ENCODE measurements around the gene SLC38A7.
A peak's percentile ranks its signal among the peaks of the same experiment; 100 is the strongest.
"Not testable (repeated sequence)": the region's sequence is repeated elsewhere in the genome, so short reads cannot be mapped to it uniquely, and the experiment has no call there.

SLC38A7 gene

DNA sequence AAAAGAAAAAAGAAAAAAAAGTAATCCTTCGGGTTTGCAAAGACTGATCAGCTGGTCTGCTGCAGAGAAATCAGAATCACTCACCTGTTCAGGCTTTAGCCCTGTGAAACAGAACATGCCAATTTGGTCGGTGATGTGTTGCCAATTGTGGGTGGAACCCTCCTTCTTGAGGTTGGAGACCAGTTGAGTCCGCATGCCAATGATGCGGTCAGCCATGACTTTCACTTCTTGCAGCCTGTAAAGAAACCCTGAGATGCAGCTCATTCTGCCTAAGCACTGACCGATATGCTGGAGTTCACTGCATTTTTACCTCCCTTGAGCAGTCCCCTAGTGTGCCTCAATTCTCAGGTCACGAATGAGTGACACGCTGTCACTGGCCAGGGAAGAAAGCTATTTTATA is 24.8 kb upstream of the SLC38A7 start:
- peak overlapping the region in 1 of 2 donors; percentile 16 for H3K27ac Mint-ChIP-seq
- DNase-seq: no peak
- no peak for ATAC-seq (replicated peaks)
- no peaks in the 10 kb centered on the region for H3K4me1 Mint-ChIP-seq (ENCODE audit: low read depth in 2 of 2)
- no peaks in the 10 kb centered on the region for H3K9me3 Mint-ChIP-seq
- no peak overlapping the region for H3K4me3 Mint-ChIP-seq
- H3K27me3 Mint-ChIP-seq: no peaks in the 10 kb centered on the region
- peaks cover 37% of the 10 kb centered on the region for H3K36me3 Mint-ChIP-seq (ENCODE audit: insufficient read depth)

DNA sequence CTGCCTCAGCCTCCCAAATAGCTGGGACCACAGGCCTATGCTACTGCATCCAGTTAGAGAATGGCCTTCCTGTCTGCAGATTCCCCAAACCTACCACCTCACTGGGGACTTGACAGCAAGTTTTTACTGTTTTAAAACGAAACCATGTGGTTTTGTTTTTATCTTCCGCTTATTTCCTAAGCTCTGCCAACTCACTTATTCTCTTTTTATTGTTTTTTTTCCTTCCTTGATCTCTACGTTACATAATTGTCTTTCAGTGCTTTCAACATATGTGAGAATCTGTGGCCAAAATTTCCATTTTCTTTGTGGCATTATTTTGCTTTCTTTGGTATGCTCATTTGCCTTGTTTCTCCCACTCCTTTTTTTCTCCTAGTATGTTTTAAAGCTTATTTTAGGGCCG is 14.6 kb upstream of the SLC38A7 start:
- H3K9me3 Mint-ChIP-seq: no peaks in the 10 kb centered on the region
- DNase-seq (no peak), ATAC-seq (replicated peaks) (no peak)
- H3K4me1 Mint-ChIP-seq (ENCODE audit: low read depth in 2 of 2): no peaks in the 10 kb centered on the region
- no peak overlapping the region for H3K27ac Mint-ChIP-seq
- peaks cover 7% of the 10 kb centered on the region for H3K36me3 Mint-ChIP-seq (ENCODE audit: insufficient read depth)
- H3K4me3 Mint-ChIP-seq: no peak overlapping the region
- H3K27me3 Mint-ChIP-seq: no peaks in the 10 kb centered on the region

DNA sequence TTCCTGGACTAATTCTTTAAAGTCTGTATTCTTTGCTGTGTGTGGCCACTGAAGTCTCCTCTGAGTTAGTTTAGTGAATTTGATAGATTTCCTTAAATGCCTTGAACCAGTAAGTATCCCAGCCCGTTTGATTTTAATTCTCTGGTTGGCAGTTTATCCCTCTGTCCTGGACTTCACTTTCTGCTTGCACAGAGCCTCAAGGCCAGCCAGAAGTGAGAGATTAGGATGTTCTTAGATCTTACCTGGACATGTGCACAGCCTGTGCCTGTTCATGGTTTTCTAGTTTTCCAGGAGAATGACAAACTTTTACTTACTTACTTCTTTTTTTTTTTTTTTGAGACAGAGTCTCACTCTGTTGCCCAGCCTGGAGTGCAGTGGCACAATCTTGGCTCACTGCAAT is 10.8 kb upstream of the SLC38A7 start:
- no peak for DNase-seq
- peaks cover 0 to 7% of the 10 kb centered on the region in 2 donors for H3K27me3 Mint-ChIP-seq
- ATAC-seq (replicated peaks): no peak
- no peak overlapping the region for H3K4me3 Mint-ChIP-seq
- H3K27ac Mint-ChIP-seq: no peak overlapping the region
- H3K36me3 Mint-ChIP-seq (ENCODE audit: insufficient read depth): peaks cover 2% of the 10 kb centered on the region
- H3K4me1 Mint-ChIP-seq (ENCODE audit: low read depth in 2 of 2): no peaks in the 10 kb centered on the region
- no peaks in the 10 kb centered on the region for H3K9me3 Mint-ChIP-seq

DNA sequence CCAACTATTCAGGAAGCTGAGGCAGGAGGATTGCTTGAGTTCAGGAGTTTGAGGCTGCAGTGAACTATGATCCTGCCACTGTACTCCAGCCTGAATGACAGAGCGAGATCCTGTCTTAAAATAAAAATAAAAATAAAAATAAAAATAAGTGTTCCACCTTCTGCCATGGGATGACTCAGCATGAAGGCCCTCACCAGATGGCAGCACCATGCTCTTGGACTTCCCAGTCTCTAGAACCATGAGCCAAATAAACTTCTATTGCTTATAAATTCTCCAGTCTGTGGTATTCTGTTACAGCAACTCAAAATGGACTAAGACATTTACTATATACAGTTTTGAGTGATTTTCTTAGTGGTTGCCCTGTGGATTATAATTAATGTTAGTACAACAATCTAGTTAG is 7.9 kb upstream of the SLC38A7 start:
- Mint-ChIP-seq H3K4me3 (no peak overlapping the region), H3K27me3 (peaks cover 0 to 7% of the 10 kb centered on the region in 2 donors), H3K27ac (no peak overlapping the region), H3K4me1 (ENCODE audit: low read depth in 2 of 2) (no peaks in the 10 kb centered on the region), H3K36me3 (ENCODE audit: insufficient read depth) (no peaks in the 10 kb centered on the region), H3K9me3 (no peaks in the 10 kb centered on the region)
- ATAC-seq (replicated peaks): no peak
- no peak for DNase-seq

DNA sequence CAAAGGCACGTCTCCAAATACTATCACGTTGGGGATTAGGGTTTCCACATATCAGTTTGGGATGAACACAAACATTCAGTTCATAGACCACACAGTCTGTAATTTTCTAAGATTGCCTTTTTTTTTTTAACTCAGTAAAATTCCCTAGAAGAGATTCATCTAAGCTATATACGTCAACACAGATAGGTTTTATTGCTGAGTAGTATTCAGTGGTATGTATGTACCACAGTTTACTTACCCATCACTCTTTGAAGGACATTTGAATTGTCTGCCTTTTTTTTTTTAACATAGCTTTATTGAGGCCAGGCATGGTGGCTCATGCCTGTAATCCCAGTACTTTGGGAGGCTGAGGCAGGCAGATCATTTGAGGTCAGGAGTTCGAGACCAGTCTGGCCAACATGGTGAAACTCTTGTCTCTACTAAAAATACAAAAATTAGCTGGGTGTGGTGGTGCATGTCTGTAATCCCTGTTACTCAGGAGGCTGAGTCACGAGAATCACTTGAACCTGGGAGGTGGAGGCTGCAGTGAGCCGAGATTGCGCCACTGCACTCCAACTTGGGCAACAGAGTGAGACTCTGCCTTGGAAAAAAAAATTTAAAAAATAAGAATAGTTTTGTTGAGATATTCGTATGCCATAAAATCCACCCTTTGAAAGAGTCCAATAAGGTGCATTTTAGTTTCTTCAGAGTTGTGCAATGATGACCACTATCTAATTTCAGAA is 2.6 kb upstream of the SLC38A7 start:
- not testable (repeated sequence) for H3K27me3 Mint-ChIP-seq; H3K4me3 Mint-ChIP-seq; ATAC-seq (replicated peaks); DNase-seq; H3K9me3 Mint-ChIP-seq; H3K36me3 Mint-ChIP-seq (ENCODE audit: insufficient read depth); H3K27ac Mint-ChIP-seq
- H3K4me1 Mint-ChIP-seq (ENCODE audit: low read depth in 2 of 2): peaks cover 20 to 21% of the 10 kb centered on the region in 2 donors

DNA sequence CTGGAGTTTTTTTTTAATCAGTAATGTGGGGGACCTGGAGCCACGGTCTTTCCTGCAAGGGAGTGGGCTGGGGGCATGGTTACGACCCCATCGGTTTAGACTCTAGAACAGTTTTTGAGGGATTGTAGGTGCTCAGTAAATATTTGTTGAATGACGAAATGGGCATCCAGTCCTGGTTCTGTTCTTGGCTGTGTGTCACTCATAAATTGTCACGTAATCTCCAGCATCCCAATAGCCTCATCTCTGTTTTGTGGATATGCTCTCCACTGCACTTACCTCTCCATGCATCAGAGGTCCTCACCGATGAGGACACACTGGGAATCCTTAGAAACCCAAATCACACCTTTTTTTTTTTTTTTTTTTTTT is 497 bp upstream of the SLC38A7 start:
- Mint-ChIP-seq H3K27me3 (no peaks in the 10 kb centered on the region), H3K4me3 (peak overlapping the region; percentile 86 to 87), H3K9me3 (no peaks in the 10 kb centered on the region), H3K36me3 (ENCODE audit: insufficient read depth) (peaks cover 3% of the 10 kb centered on the region), H3K4me1 (ENCODE audit: low read depth in 2 of 2) (peaks cover 24 to 26% of the 10 kb centered on the region in 2 donors), H3K27ac (peak overlapping the region in 1 of 2 donors; percentile 88)
- DNase-seq (no peak), ATAC-seq (replicated peaks) (no peak)

DNA sequence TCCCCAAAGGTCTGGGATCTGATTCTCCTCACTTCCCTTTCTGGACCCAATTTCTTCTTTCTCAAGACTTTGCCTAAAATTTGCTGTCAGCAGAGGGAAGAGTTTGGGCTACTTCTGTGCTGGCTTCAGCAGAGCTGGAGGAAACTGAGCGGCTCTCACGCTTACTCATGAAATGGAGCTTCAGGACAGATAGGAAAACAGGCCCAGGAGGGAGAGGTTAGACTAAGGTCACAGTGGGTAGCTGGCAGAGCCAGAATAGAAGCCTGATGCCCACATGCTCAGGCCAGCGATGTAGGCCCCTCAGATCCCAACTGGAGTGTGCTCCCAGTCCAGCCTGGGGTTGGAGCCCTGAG is 593 bp downstream of the SLC38A7 start:
- H3K27me3 Mint-ChIP-seq: no peaks in the 10 kb centered on the region
- peaks cover 24 to 26% of the 10 kb centered on the region in 2 donors for H3K4me1 Mint-ChIP-seq (ENCODE audit: low read depth in 2 of 2)
- H3K36me3 Mint-ChIP-seq (ENCODE audit: insufficient read depth): peaks cover 3% of the 10 kb centered on the region
- H3K4me3 Mint-ChIP-seq: peak overlapping the region; percentile 86 to 87
- H3K27ac Mint-ChIP-seq: peak overlapping the region; percentile 86 to 88
- peak; percentile 9 for ATAC-seq (replicated peaks)
- no peaks in the 10 kb centered on the region for H3K9me3 Mint-ChIP-seq
- no peak for DNase-seq

DNA sequence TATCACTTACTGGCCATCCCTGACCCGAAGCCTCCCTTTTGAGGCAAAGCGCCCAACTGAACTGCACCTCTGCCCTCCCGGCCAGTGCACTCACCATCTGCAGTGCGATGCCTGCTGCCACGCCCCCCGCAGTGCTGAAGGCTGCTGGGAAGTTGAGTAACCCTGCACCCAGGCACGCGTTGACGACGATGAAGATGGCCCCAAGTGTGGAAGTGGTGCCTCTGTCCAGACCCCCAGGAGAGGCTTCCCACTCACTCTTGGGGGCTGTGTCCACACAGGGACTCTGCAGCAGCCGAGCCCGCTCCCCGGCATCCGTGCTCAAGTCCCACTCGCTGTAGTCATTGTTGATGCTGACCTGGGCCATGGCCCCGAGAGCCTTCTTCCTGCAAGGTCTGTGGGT is 4.8 kb downstream of the SLC38A7 start:
- H3K36me3 Mint-ChIP-seq (ENCODE audit: insufficient read depth): peaks cover 10% of the 10 kb centered on the region
- DNase-seq (no peak), ATAC-seq (replicated peaks) (no peak)
- peaks cover 23 to 24% of the 10 kb centered on the region in 2 donors for H3K4me1 Mint-ChIP-seq (ENCODE audit: low read depth in 2 of 2)
- no peak overlapping the region for H3K27ac Mint-ChIP-seq
- H3K4me3 Mint-ChIP-seq: no peak overlapping the region
- H3K27me3 Mint-ChIP-seq: no peaks in the 10 kb centered on the region
- no peaks in the 10 kb centered on the region for H3K9me3 Mint-ChIP-seq

DNA sequence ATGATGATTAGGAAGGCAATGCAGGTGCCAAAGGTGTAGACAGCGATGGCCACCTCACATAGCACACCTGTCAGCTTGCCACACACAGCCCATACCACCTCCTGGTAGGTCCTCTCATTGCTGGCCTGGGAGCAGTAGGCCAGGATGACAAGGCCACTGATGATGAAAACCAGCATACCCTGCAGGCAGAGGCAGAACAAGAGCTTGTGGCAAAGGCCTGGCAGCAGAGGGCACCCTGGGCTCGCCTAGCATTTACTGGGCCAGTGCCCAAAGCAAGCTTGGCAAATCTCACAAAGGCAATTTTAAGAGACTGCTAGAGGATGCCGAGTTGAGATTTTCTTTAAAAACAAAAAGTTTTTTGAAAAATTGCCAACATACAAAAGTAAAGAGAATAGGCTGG is 5.9 kb downstream of the SLC38A7 start:
- Mint-ChIP-seq H3K4me1 (ENCODE audit: low read depth in 2 of 2) (peaks cover 12 to 16% of the 10 kb centered on the region in 2 donors), H3K36me3 (ENCODE audit: insufficient read depth) (peaks cover 10% of the 10 kb centered on the region), H3K27me3 (no peaks in the 10 kb centered on the region), H3K4me3 (no peak overlapping the region), H3K9me3 (no peaks in the 10 kb centered on the region), H3K27ac (no peak overlapping the region)
- DNase-seq: no peak
- no peak for ATAC-seq (replicated peaks)

DNA sequence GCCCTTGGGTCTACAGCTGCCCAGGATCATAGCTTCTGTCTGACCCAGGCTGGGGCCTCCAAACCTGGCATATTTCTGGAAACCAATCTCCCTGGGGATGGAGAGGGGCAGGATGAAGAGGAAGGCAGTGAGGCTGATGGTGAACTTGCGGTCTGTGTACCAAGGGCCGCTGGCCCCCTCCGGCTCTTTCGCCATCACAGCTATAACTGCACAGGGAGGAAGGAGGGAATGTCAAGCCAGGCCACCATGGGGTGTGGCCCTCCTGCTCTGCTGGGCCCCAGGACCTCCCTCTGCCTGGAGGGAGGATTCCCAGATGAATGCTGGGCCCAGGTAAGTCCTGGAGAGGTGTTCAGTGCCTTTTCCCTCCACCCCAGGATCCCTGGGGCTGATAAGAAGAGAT is 6.3 kb downstream of the SLC38A7 start:
- H3K27me3 Mint-ChIP-seq: no peaks in the 10 kb centered on the region
- no peak overlapping the region for H3K27ac Mint-ChIP-seq
- H3K4me1 Mint-ChIP-seq (ENCODE audit: low read depth in 2 of 2): peaks cover 8 to 11% of the 10 kb centered on the region in 2 donors
- no peak overlapping the region for H3K4me3 Mint-ChIP-seq
- peaks cover 10% of the 10 kb centered on the region for H3K36me3 Mint-ChIP-seq (ENCODE audit: insufficient read depth)
- DNase-seq: no peak
- no peaks in the 10 kb centered on the region for H3K9me3 Mint-ChIP-seq
- ATAC-seq (replicated peaks): no peak

DNA sequence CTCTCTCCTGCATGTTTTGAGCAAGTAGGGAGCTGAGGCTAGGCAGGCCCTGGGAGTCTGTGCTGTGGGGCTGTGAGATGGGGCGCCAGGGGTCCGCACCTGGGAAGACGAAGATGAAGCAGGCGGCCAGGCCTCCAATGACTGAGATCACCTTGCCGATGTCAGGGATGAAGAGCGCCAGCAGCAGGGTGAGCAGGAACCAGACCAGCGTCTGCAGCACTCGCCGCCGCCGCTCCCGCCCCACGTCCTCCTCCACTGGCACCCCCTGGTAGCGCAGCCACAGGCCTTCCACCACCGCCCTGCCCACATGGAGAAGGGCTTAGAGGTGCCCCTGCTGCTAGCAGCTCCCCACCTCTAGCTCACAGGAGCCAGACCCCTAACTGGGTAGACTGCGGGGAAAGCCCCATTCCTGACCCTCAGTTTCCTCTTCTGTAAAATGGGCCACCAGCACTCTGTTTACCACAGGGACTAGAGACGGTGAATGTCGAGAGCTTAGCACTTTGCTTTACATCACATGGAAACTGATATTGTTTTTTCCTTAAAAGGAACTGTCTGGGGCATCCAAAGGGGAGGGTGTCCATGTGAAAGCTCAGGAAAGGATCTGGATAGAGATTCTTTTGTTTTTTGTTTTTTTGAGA is 13.5 kb downstream of the SLC38A7 start:
- no peaks in the 10 kb centered on the region for H3K9me3 Mint-ChIP-seq
- H3K4me3 Mint-ChIP-seq: no peak overlapping the region
- H3K4me1 Mint-ChIP-seq (ENCODE audit: low read depth in 2 of 2): no peaks in the 10 kb centered on the region
- H3K27me3 Mint-ChIP-seq: no peaks in the 10 kb centered on the region
- no peak overlapping the region for H3K27ac Mint-ChIP-seq
- H3K36me3 Mint-ChIP-seq (ENCODE audit: insufficient read depth): peaks cover 8% of the 10 kb centered on the region
- no peak for ATAC-seq (replicated peaks)
- DNase-seq: no peak

DNA sequence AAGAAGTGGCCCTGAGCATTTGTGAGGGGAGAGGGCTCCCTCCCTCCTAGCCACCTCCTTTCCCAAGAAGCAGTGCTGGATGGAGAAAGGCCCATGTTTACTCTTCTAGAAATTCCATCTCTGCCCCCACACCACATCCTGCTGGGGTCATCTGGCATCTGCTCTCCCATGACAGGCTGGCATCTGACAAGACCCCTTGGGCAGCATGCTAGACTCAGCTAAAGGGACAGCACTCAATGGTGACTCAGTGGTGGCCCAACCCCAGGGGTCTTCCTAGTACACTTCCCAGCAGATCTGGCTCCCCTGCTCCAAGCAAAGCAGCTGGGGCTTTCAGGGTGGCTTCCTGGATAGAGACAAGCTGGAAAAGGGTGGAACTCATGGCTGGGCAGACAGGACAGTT is 14.4 kb downstream of the SLC38A7 start:
- Mint-ChIP-seq H3K9me3 (no peaks in the 10 kb centered on the region), H3K27me3 (no peaks in the 10 kb centered on the region), H3K36me3 (ENCODE audit: insufficient read depth) (peaks cover 8% of the 10 kb centered on the region), H3K4me1 (ENCODE audit: low read depth in 2 of 2) (no peaks in the 10 kb centered on the region), H3K27ac (no peak overlapping the region), H3K4me3 (no peak overlapping the region)
- ATAC-seq (replicated peaks): no peak
- no peak for DNase-seq

DNA sequence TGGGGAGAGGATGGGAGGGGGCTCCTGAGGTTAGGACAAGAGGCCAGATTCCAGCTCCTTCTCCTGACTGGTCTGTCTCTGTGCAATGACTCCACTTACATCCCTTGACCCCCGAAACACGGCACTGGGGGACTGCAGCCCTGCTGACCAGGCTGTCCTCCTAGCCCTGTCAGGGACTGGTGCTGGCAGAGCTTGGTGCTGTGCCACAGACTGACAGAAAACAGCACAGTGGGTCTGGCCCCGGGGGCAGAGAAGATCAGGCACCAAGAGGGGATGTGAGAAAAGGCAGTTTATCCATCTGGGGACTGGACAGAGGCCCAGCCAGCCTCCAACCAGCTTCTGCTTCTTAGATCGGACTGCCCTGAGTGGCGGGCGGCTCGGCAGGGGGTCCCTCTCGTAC is 19.4 kb downstream of the SLC38A7 start:
- H3K4me1 Mint-ChIP-seq (ENCODE audit: low read depth in 2 of 2): no peaks in the 10 kb centered on the region
- H3K27me3 Mint-ChIP-seq: peaks cover 0 to 9% of the 10 kb centered on the region in 2 donors
- DNase-seq (no peak), ATAC-seq (replicated peaks) (no peak)
- H3K27ac Mint-ChIP-seq: no peak overlapping the region
- H3K36me3 Mint-ChIP-seq (ENCODE audit: insufficient read depth): no peaks in the 10 kb centered on the region
- no peak overlapping the region for H3K4me3 Mint-ChIP-seq
- H3K9me3 Mint-ChIP-seq: no peaks in the 10 kb centered on the region

DNA sequence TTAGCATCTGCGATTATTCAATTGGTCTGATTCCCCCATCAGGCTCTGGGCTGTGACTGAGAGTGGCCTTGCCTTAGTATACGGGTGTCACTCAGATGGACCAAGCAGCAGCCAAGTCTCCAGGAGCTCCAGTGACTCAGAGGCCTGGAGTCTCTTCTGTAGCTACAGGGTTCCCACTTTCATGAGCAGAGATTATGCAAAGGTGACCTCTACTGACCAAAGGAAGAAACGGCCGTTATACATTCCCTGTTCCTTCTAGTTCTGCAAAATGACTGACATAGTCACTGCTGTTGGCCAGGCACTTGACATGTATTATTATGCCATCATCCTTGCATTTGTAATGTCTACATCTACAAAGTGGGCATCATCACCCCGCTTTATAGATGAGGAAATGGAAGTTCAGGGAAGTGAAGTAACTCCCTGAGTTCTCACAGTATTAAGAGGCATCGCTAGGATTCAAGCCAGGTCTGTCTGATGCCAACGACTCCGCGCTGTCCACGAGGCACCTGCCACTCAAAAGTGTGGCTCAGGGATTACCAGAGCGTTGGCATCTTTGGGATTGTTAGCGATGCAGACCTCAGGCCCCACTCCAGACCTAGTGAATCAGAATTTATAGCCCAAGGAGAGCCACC is 23.3 kb downstream of the SLC38A7 start:
- peaks cover 0 to 9% of the 10 kb centered on the region in 2 donors for H3K27me3 Mint-ChIP-seq
- H3K4me3 Mint-ChIP-seq: no peak overlapping the region
- DNase-seq (no peak), ATAC-seq (replicated peaks) (peak; percentile 40)
- no peaks in the 10 kb centered on the region for H3K9me3 Mint-ChIP-seq
- H3K27ac Mint-ChIP-seq: no peak overlapping the region
- no peaks in the 10 kb centered on the region for H3K36me3 Mint-ChIP-seq (ENCODE audit: insufficient read depth)
- no peaks in the 10 kb centered on the region for H3K4me1 Mint-ChIP-seq (ENCODE audit: low read depth in 2 of 2)
